CD4-positive, alpha-beta T cell treated with Interleukin-6 for 4 hours (primary cell): ENCODE measurements around the gene IPMK.
"Not testable (repeated sequence)": the region's sequence is repeated elsewhere in the genome, so short reads cannot be mapped to it uniquely, and the experiment has no call there.

Experiments
- DNase-seq: peaks from one replicate; pipeline ENCODE4 v3.0.0-alpha.2; 2020; ENCODE audit warnings: mixed read lengths

Gene IPMK

DNA sequence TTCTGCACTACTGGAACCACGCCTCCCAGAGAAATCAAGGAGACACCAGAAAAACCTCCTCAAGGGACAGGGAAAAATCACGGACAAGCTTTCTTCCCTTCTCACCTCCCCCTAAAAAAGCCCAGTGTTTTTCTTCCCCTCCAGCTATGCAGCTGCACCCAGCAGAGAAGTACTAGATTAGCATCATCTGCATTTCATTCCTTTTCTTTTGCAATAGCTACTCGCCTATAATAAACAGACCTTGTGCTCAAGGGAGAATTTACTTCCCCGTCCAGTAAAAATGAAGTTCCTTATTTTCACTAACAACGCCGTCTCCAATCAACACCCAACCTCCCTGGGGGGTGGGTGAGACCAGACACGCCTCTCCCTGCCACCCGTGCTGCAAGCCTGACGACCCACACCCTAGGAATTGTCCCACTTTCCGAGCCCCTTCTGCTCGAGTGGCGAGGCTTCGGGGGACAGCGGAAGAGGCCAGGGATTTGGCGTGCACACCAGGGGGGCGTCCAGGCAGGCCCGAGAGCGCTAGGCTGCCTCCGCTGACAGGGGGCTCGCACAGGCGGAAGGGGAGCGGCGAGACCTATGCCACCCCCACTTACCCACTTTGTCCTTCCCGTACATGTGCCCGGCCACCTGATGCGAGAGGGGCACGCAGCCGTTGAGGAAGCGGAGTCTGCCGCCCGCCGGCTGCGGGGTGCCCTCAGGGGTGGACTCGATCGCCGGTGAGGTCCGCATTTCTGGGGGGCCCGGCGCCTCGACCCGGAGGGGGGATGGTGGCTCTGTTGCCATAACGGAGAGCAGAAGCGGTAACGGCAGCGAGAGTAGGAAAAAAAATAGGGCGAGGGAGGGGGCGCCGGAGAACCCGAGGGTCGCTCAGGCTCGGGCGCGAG is 625 bp downstream of the IPMK start:
- DNase-seq: peak; percentile 43

DNA sequence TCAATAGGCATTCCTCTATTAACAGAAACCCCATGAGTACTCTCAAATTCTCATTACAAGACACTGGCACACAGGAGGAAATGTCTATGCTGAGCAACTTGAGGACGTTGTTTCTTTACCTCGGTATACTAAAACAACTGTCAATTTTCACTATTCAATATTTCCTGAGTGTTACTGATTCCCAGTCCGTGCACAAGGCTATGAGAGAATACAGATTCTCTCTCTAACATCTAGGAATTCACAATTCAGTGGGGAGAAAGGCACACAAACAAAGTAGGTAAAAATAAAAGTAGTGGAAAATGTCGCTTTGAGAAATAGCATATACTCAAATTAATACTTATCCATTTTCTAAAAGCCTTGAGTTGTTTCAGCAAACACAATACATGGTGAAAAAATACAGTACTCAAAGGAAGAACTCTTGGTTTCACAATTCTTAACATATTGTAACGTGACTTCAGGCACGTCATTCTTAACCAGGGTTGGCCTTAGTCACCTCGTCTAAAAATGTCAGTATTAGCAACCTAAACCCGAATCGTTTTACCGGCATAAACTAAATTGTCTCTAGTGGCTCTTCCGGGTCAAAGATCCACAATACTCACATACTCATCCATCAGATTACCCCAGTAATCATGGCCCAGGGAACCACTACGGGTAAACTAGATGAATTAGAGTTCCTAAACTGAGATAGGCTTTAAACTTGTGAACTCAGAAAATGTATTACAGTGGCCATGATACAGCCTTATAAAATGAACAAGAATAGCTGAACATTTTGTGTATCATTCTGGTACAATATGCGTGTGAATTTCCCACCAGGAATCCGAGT is 1.5 kb downstream of the IPMK start:
- peak; percentile 24 for DNase-seq

DNA sequence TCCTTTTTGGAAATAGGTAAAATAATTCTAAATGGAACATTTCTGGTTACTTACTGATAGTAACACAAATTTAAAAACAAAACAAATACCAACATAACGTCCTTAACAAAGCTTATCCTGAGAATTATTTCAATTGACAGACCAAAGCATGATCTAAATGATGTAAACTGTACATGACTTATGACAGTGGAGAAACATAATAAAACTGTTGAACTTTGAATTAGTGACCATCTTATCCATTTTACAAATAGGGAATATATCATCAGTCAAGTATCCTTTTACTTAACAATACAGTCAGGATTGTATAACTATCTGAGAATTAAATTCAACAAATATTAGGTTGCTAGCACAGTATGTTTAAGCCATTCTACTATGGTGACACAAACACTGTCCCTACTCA is 2.4 kb downstream of the IPMK start:
- DNase-seq: no peak

DNA sequence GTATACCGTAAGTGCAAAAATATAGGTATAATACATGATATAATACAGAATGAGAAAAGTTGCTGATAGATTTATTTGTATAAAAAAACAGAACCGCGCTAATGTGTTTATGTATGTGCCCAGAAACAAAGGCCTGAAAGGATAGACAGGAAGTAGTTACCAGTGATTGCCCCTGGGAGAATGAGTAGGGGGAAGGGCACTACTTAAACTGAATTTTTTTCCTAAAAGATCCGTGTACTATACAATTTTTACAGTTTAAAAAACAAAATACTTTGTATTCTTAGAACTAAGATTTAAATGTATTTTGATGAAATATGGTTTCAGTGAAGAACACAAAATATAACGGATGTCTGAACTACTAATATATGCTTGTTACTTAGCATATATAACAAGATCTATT is 2.9 kb downstream of the IPMK start:
- DNase-seq: no peak

DNA sequence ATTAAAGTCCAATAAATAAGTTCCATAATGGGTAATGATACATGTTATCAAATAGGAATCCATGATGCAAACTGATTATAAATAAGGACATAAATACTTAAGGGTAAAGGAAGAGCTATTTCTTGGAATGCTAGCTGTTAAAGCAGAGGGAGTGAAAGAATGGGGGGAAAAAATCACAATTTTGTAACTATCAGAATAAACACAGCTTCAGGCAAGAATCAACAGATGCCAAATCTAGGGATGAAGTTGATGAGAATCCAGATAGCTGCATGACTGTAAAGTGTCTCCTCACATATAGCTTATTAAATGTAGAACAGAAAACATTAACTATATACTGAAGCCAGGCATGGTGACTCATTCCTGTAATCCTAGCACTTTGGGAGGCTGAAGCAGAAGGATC is 4.9 kb downstream of the IPMK start:
- DNase-seq: no peak

DNA sequence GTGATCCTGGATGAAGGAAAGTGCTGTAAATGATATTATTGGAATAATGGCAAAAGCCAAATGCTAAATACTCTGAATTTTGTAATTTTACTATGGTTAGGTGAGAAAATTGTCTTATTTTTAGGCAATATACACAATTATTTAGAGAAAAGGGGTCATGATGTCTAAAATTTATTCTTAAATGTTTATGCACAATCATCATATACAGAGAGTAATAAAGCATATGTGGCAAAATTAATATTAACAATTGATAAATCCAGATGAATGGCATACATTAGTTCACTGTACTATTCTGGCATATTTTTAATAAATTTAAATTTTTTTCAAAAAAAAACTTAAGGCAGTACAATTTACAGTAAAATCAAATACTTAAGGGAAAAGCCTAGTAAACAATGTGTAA is 7.4 kb downstream of the IPMK start:
- DNase-seq: no peak

DNA sequence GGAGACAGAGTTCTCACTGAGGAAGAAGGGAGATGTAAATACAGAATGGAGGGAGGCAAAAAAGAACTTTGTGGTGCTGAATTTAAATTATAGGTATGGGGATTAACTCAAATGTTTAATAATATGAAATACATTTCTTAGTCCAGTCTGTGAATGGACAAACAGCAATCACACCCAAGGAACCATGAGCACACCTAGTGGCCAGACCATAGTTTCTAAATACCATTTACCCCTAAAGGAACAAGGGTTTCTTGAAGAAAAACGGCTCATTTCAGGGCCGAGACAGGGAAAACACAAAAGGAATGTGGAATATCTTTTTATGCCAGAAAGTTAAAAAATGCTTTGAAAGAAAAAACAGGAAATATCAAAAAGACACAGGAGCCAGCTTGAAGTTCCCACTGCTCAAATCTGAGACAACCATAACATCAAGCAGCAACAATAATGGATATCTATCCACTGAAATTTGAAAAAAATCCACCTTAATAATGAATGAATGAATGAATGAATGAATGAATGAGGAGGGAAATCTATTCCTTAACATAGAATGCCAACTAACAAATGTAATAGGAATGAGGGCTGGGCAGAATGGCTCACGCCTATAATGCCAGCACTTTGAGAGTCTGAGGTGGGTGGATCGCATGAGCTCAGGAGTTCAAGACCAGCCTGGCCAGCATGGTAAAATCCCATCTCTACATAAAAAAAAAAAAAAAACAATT is 8.6 kb downstream of the IPMK start:
- DNase-seq: no peak

DNA sequence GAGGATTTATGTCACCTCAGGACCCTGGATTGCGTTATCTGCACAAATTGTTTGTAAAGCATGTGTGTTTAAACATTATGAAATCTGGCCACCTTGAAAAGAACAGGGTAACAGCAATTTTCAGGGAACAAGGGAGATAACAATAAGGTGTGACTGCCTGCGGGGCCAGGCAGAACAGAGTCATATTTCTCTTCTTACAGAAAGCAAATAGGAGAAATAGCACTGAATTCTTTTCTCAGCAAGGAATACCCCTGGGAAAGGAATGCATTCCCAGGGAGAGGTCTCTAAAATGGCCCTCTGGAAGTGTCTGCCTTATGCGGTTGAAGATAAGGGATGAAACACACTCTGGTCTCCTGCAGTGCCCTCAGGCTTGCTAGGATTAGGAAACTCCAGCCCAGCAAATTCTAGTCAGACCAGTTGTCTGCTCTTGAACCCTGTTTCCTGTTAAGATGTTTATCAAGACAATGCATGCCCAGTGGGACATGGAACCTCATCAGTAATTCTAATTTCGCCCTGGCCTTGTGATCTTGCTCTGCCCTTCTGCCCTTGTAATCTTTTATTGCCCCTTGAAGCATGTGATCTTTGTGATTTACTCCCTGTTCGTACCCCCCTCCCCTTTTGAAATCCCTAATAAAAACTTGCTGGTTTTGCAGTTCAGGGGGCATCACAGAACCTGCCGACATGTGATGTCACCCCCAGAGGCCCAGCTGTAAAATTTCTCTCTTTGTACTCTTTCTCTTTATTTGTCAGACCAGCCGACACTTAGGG is 11.5 kb downstream of the IPMK start:
- DNase-seq: not testable (repeated sequence)

DNA sequence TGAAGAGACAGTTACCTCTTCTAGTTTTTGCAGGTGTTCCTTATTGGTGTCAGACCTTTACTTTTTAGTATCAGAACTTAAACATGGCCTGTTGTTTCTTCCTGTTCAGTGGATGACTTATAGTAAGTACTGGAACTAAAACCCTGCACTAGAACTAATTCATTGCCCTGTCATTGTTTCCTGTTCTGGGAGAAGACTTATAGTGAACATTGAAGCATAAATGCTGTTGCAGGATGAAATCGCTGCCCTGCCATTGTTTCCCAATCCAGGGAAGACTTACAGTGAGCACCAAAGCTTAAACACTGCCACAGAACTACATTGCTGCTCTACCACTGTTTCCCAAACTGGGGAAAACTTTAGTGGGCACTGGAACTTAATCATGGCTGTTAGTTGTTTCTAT is 13.1 kb downstream of the IPMK start:
- DNase-seq: no peak

DNA sequence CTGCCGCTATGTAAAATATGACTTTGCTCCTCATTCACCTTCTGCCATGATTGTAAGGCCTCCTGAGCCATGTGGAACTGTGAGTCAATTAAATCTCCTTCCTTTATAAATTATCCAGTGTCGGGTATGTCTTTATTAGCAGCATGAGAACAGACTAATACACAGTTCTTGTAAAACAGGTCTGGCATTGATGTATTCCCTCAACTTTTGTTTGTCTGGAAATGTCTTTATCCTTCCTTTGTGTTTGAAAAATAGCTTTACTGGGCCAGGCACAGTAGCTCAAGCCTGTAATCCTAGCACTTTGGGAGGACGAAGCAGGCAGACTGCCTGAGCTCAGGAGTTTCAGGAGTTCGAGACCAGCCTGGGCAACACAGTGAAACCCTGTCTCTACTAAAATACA is 14.5 kb downstream of the IPMK start:
- DNase-seq: no peak

DNA sequence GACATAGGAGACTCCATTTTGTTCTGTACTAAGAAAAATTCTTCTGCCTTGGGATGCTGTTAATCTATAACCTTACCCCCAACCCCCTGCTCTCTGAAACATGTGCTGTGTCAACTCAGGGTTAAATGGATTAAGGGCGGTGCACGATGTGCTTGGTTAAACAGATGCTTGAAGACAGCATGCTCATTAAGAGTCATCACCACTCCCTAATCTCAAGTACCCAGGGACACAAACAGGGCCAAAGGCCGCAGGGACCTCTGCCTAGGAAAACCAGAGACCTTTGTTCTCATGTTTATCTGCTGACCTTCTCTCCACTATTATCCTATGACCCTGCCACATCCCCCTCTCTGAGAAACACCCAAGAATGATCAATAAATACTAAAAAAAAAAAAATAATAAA is 23.0 kb downstream of the IPMK start:
- DNase-seq: not testable (repeated sequence)

DNA sequence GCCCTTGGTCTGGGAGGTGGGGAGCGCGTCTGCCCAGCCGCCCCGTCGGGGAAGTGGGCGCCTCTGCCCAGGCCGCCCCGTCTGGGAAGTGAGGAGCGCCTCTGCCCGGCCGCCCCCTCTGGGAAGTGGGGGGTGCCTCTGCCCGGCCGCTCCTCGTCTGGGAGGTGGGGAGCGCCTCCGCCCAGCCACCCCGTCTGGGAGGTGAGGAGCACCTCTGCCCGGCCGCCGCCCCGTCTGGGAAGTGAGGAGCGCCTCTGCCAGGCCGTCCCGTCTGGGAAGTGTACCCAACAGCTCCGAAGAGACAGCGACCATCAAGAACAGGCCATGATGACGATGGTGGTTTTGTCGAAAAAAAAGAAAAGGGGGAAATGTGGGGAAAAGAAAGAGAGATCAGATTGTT is 23.5 kb downstream of the IPMK start:
- DNase-seq: not testable (repeated sequence)

DNA sequence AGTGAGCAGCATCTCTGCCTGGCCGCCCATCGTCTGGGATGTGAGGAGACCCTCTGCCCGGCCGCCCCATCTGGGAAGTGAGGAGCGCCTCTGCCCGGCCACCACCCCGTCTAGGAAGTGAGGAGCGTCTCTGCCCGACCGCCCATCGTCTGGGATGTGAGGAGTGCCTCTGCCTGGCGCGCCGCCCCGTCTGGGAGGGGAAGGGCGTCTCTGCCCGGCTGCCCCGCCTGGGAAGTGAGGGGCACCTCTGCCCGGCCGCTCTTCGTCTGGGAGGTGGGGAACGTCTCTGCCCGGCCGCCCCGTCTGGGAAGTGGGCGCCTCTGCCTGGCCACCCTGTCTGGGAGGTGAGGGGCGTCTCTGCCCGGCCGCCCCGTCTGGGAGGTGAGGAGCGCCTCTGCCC is 23.9 kb downstream of the IPMK start:
- not testable (repeated sequence) for DNase-seq

DNA sequence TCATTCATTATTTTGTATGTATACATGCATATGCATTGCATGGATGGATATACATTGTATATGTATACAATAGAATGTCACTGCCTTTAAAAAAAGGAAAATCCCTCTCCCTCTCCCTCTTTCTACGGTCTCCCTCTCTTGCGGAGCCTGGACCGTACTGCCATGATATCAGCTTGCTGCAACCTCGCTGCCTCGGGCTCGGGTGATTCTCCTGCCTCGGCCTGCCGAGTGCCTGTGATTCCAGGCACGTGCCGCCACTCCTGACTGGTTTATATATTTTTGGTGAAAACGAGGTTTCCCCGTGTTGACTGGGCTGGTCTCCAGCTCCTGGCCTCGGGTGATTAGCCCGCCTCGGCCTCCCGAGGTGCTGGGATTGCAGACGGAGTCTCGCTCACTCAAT is 24.4 kb downstream of the IPMK start:
- DNase-seq: no peak

DNA sequence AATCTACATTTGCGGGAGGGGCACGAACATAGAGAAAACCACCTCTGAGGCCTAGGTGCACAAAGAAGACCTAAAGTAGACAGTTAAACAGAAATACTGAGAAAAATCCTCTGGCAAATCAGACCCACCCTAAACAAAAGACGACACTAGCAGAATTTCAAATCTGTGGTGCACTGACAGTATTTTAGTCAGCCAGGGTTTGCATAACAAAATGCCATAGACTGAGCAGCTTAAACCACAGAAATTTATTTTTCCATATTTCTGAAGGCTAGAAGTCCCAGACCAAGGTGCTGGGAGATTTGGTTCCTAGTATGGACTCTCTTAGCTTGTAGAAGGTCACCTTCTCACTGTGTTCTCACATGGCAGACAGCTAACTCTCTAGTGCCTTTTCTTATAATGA is 26.3 kb downstream of the IPMK start:
- no peak for DNase-seq

DNA sequence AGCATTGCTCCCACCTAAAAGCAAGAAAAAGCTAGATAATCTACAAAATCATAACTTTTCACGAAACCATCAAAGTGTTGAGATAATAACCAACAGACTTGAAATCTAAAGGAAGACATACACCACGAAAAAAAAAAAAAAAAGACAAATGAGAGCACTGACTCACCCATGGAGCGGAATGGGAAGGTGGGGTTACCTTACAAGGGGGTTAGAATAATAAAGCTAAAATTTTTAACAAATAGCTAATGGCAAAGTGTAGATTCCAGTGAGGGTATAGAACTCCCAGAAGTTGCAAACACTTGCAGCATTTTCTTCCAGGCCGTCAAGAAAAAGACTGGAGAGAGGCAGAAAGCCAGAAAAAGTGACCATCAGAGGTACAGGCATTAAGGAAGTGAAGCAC is 27.2 kb downstream of the IPMK start:
- DNase-seq: no peak

DNA sequence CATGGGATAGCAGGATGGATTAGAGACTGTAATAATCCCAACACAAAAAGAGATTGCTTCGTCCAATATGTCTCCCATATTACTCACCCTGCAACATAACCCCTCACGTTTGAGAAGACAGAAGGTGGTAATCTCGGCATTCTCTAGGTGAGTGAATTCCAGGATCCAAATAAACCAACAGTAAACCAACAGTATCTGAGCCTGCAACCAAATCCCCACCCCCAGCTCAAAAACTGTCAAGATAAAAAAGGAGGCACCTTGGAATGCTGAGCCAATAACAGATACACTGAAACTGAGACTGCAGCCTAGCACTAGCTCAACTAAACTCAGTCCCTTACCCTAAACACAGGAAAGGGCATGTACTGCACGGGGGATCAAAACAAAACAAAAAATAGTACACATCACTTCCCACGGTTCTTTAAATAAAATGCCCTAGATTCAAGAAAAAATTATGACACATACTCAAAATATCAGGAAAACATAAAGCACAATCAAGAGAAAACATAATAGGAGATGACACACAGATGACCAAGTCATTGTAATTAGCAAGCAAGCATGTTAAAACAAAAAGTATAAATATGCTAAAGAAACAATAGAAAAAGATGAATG is 28.0 kb downstream of the IPMK start:
- no peak for DNase-seq

DNA sequence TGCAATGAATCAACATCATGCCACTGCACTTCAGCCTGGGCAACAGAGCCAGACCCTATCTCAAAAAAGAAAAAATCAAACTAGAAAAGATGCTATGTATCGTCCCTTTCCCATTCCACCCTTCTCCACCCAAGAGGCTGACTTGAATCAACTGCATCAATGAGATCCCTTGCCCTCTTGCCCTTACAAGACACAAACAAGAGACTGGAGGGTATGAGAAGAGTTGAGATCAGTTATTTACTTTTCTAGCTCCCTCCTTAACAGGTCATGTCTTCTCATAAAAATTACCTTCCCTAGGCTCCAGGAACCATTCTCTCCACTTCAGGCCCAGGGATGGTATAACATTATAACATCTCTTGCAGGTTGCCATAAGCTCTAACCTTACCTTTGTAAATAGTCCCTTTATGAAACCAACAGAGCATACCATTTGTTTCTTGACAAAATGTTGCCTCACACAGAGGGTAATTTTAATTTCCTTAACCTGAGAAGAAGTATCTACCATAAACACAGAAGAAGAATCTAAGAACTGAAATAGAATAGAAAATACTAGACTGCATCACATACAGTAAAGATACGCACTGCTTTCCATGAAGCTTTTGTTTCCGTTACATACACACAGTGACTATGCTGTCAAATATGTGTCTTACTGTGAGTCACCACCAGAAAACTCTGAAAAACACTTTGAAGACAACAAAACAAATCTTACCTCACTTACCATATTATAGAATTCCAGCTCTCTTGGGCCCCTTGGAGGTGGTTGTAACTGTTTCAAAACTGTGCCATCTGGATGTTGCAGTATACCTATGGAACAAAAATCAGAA is 30.5 kb downstream of the IPMK start:
- no peak for DNase-seq

DNA sequence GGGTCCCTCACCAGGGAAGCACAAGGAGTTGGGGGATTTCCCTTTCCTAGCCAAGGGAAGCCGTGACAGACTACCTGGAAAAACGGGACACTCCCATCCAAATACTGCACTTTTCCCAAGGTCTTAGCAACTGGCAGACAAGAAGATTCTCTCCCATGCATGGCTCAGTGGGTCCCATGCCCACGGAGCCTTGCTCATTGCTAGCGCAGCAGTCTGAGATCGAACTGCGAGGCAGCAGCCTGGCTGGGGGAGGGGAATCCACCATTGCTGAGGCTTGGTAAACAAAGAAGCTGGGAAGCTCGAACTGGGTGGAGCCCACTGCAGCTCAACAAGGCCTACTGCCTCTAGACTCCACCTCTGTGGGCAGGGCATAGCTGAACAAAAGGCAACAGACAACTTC is 37.8 kb downstream of the IPMK start:
- DNase-seq: not testable (repeated sequence)

DNA sequence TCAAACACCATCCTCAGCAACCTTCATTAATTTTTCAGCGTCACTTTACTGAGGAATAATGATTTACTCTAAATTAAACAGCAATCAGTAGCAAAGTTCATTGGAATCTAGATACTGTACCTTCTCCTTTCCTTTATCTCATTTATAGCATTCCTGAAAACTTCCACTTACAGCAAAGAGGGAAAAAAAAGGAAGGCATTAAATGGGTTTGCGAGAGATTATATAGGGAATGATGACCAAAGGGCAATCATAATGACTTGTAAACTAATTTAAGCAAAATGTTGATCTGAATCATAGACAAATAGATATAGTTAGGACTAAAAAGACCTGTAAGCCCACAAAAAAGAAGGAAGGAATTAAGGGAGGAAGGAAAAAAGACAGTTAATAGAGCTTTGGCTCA is 42.0 kb downstream of the IPMK start:
- no peak for DNase-seq

DNA sequence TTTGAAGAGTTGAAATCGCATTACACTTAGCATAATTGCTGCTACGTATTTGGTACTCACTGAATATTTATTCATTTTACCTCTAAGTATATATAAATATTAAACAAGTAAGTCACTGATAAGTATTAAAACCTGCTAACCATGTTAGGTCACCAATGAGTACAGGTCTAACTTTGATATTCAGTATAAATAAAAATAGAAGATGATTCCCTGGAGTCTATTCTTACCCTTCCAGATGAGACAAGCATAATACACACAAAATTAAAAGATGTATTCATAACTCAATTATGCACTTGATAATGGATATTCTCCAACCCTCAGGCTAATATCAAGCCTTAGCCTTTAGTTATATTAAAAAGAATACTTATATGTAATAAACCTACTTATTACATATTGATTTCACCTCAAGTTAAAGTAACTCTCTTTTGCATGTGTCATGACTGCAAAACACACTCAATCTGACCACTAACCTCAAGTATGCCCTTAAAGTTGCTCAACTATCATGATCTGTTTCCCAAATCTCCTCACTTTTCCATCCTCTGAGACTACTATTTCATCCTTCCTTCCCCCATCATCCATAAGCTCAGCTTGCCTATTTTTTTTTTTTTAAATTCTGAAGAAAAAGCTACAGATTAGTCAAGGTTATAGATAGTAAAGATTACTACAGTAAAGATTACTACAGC is 46.8 kb downstream of the IPMK start:
- DNase-seq: no peak
